ENCODE data around the gene TMEM150B.

DNA sequence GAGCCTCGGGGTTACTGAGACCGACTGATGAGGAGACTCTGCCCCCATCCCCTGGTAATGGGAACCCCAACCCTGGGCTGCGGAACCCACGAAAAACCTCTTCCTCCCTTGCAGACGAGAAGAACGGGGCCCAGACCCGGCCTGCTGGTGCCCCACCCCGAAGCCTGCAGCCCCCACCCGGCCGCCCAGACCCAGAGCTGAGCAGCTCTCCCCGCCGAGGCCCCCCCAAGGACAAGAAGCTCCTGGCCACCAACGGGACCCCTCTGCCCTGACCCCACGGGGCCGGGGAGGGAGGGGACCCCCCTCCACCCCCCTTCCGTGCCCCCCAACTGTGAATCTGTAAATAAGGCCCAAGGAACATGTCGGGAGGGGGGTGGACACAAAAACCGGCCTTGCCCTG, 13.3 kb downstream of the TMEM150B start:
- TF ChIP-seq, protein P1, sequence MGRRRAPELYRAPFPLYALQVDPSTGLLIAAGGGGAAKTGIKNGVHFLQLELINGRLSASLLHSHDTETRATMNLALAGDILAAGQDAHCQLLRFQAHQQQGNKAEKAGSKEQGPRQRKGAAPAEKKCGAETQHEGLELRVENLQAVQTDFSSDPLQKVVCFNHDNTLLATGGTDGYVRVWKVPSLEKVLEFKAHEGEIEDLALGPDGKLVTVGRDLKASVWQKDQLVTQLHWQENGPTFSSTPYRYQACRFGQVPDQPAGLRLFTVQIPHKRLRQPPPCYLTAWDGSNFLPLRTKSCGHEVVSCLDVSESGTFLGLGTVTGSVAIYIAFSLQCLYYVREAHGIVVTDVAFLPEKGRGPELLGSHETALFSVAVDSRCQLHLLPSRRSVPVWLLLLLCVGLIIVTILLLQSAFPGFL (CRISPR knock-in tag; IDR thresholded peaks at IDR 0.05) = no peak
- no peak for TF ChIP-seq CBX2 (IDR thresholded peaks at IDR 0.05; ENCODE audit: low read depth, low read length)
- TF ChIP-seq CBX2 (CRISPR knock-in tag; IDR thresholded peaks at IDR 0.05; ENCODE audit: low read depth) = no peak
- TF ChIP-seq, protein P2, sequence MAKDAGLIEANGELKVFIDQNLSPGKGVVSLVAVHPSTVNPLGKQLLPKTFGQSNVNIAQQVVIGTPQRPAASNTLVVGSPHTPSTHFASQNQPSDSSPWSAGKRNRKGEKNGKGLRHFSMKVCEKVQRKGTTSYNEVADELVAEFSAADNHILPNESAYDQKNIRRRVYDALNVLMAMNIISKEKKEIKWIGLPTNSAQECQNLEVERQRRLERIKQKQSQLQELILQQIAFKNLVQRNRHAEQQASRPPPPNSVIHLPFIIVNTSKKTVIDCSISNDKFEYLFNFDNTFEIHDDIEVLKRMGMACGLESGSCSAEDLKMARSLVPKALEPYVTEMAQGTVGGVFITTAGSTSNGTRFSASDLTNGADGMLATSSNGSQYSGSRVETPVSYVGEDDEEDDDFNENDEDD (CRISPR knock-in tag; IDR thresholded peaks at IDR 0.05; ENCODE audit: borderline replicate concordance) = no peak
- TF ChIP-seq CBX5 (CRISPR knock-in tag; IDR thresholded peaks at IDR 0.05; ENCODE audit: borderline replicate concordance) = no peak
- TF ChIP-seq, protein P3, sequence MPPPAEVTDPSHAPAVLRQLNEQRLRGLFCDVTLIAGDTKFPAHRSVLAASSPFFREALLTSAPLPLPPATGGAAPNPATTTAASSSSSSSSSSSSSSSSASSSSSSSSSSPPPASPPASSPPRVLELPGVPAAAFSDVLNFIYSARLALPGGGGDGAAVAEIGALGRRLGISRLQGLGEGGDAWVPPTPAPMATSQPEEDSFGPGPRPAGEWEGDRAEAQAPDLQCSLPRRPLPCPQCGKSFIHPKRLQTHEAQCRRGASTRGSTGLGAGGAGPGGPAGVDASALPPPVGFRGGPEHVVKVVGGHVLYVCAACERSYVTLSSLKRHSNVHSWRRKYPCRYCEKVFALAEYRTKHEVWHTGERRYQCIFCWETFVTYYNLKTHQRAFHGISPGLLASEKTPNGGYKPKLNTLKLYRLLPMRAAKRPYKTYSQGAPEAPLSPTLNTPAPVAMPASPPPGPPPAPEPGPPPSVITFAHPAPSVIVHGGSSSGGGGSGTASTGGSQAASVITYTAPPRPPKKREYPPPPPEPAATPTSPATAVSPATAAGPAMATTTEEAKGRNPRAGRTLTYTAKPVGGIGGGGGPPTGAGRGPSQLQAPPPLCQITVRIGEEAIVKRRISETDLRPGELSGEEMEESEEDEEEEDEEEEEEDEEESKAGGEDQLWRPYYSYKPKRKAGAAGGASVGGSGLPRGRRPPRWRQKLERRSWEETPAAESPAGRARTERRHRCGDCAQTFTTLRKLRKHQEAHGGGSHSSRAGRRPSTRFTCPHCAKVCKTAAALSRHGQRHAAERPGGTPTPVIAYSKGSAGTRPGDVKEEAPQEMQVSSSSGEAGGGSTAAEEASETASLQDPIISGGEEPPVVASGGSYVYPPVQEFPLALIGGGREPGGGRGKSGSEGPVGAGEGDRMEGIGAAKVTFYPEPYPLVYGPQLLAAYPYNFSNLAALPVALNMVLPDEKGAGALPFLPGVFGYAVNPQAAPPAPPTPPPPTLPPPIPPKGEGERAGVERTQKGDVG (CRISPR knock-in tag; IDR thresholded peaks at IDR 0.05; ENCODE audit: borderline replicate concordance) = no peak
- no peak for TF ChIP-seq RCOR2 (CRISPR knock-in tag; IDR thresholded peaks at IDR 0.05)
- no peak for TF ChIP-seq ZNF251 (CRISPR knock-in tag; IDR thresholded peaks at IDR 0.05)
- no peak for TF ChIP-seq CEBPB (IDR thresholded peaks at IDR 0.05; ENCODE audit: borderline replicate concordance, low read depth, low read length)
- no peak for TF ChIP-seq NR2F2 (IDR thresholded peaks at IDR 0.05; ENCODE audit: borderline replicate concordance, low read depth)
- TF ChIP-seq, protein P4, sequence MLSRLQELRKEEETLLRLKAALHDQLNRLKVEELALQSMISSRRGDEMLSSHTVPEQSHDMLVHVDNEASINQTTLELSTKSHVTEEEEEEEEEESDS (CRISPR knock-in tag; IDR thresholded peaks at IDR 0.05; ENCODE audit: borderline replicate concordance) = no peak
- no peak for TF ChIP-seq PITX1 (CRISPR knock-in tag; IDR thresholded peaks at IDR 0.05)
- TF ChIP-seq, protein P5, sequence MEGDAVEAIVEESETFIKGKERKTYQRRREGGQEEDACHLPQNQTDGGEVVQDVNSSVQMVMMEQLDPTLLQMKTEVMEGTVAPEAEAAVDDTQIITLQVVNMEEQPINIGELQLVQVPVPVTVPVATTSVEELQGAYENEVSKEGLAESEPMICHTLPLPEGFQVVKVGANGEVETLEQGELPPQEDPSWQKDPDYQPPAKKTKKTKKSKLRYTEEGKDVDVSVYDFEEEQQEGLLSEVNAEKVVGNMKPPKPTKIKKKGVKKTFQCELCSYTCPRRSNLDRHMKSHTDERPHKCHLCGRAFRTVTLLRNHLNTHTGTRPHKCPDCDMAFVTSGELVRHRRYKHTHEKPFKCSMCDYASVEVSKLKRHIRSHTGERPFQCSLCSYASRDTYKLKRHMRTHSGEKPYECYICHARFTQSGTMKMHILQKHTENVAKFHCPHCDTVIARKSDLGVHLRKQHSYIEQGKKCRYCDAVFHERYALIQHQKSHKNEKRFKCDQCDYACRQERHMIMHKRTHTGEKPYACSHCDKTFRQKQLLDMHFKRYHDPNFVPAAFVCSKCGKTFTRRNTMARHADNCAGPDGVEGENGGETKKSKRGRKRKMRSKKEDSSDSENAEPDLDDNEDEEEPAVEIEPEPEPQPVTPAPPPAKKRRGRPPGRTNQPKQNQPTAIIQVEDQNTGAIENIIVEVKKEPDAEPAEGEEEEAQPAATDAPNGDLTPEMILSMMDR (CRISPR knock-in tag; IDR thresholded peaks at IDR 0.05) = no peak
- TF ChIP-seq, protein P6, sequence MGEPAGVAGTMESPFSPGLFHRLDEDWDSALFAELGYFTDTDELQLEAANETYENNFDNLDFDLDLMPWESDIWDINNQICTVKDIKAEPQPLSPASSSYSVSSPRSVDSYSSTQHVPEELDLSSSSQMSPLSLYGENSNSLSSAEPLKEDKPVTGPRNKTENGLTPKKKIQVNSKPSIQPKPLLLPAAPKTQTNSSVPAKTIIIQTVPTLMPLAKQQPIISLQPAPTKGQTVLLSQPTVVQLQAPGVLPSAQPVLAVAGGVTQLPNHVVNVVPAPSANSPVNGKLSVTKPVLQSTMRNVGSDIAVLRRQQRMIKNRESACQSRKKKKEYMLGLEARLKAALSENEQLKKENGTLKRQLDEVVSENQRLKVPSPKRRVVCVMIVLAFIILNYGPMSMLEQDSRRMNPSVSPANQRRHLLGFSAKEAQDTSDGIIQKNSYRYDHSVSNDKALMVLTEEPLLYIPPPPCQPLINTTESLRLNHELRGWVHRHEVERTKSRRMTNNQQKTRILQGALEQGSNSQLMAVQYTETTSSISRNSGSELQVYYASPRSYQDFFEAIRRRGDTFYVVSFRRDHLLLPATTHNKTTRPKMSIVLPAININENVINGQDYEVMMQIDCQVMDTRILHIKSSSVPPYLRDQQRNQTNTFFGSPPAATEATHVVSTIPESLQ (CRISPR knock-in tag; conservative IDR thresholded peaks at IDR 0.05) = no peak
- no peak for TF ChIP-seq FOXP1 (IDR thresholded peaks at IDR 0.05)
- no peak for TF ChIP-seq FOXP1 (CRISPR knock-in tag; IDR thresholded peaks at IDR 0.05)

Measured in HepG2 (cell line).